Measurements from ENCODE around the gene NDUFA11.

GRCh38 chr19:5951338-5951861, 47.8 kb upstream of the NDUFA11 start:
- TF ChIP-seq ARNT (IDR thresholded peaks at IDR 0.05) (no peak), SP1 (IDR thresholded peaks at IDR 0.05) (no peak)

All from HEK293T (cell line).